AG10803 (cell line): ENCODE data around the gene DNAH14.
"Not testable (repeated sequence)": the region's sequence is repeated elsewhere in the genome, so short reads cannot be mapped to it uniquely, and the experiment has no call there.

Source experiments
- DNase-seq: peaks from one replicate; pipeline ENCODE4 v3.0.0; 2010; ENCODE audit warnings: low read depth
- H3K4me3 ChIP-seq: 2 replicates; pipeline ENCODE4 v1.5.1; 2011; ENCODE audit warnings: mild to moderate bottlenecking, low read length, control low read depth
- CTCF ChIP-seq: conservative IDR thresholded peaks from 2 replicates; pipeline ENCODE4 v1.5.1; 2011; ENCODE audit warnings: mild to moderate bottlenecking, low read length, control low read depth, inconsistent platforms

The DNAH14 gene

GRCh38 chr1:224929335-224930237, at the start of gene DNAH14:
TSS of gene DNAH14 (plus strand) at chr1:224929675. CDS start at chr1:224952703, 23,028 bp downstream.
- TF ChIP-seq CTCF, result no peak
- peak; percentile 73 for DNase-seq
- H3K4me3 ChIP-seq, result peak within 1 kb of the TSS; percentile 61

- H3K4me3 ChIP-seq, result no peak overlapping the region
- peak; percentile 28 for DNase-seq
- no peak for TF ChIP-seq CTCF
Observed at GRCh38 chr1:224880593-224881307, 48.7 kb upstream of the DNAH14 start.

- not testable (repeated sequence) for H3K4me3 ChIP-seq, DNase-seq
Observed at GRCh38 chr1:224881308-224881692, 48.2 kb upstream of the DNAH14 start.

- no peak for DNase-seq
- TF ChIP-seq CTCF, result no peak
- no peak overlapping the region for H3K4me3 ChIP-seq
Observed at GRCh38 chr1:224881762-224882211, 47.7 kb upstream of the DNAH14 start.

- no peak overlapping the region for H3K4me3 ChIP-seq
- TF ChIP-seq CTCF, result no peak
- no peak for DNase-seq
Observed at GRCh38 chr1:224882264-224882663, 47.2 kb upstream of the DNAH14 start.

GRCh38 chr1:224883091-224883490, 46.4 kb upstream of the DNAH14 start:
- no peak for TF ChIP-seq CTCF
- no peak for DNase-seq
- no peak overlapping the region for H3K4me3 ChIP-seq

GRCh38 chr1:224884361-224884801, 45.1 kb upstream of the DNAH14 start:
- DNase-seq, result peak; percentile 46
- no peak for TF ChIP-seq CTCF
- H3K4me3 ChIP-seq, result no peak overlapping the region

GRCh38 chr1:224885376-224885775, 44.1 kb upstream of the DNAH14 start:
- not testable (repeated sequence) for H3K4me3 ChIP-seq, DNase-seq
